GM18511 (cell line): ENCODE data around the gene STX1A.
A peak's percentile ranks its signal among the peaks of the same experiment; 100 is the strongest.
"Not testable (repeated sequence)": the region's sequence is repeated elsewhere in the genome, so short reads cannot be mapped to it uniquely, and the experiment has no call there.

ENCODE experiments used
- ATAC-seq: cut with Tn5 transposase; IDR thresholded peaks from one replicate; pipeline ENCODE4 v1.9.1; 2021; ENCODE audit warnings: mild to moderate bottlenecking, moderate library complexity; ENCODE audit not compliant: unreplicated experiment

Gene STX1A

DNA sequence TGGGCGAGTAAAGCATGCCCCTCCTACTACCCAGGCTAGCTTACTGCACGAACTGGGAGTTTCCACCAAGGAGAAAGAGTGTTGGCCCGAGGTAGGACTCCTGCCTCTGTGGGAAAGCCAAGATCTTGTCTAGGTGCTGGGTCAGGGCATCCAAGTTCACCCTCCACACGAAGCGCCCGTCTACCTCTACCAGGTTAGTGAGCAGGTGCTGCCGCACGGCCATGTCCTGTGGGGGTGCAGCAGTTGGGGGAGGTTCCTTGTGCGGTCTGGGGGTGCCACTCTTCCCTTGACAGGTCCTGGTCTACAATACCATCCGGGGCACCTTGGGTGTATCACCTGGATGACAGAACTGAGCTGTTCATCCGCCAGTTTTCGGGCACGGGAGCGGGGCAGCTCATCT lies 17.4 kb upstream of the STX1A start:
- no peak for ATAC-seq

DNA sequence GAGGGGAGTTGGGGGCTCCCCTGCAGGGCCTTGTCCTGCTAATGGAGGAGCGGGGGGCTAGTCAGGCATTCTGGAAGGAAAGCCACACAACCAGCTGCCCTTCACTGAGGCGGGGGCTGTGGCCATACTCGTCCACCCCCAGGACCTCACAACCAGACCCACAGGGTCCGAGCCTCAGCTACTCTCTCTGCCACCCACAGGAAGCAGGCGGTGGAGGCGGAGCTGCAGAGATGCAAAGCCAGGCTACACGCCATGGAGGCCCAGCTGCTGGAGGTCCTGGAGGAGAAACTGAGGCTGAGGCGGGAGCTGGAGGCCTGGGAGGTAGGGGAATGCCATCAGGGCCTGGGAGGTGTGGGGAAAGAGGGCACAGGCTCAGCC lies 16.0 kb upstream of the STX1A start:
- ATAC-seq: no peak

DNA sequence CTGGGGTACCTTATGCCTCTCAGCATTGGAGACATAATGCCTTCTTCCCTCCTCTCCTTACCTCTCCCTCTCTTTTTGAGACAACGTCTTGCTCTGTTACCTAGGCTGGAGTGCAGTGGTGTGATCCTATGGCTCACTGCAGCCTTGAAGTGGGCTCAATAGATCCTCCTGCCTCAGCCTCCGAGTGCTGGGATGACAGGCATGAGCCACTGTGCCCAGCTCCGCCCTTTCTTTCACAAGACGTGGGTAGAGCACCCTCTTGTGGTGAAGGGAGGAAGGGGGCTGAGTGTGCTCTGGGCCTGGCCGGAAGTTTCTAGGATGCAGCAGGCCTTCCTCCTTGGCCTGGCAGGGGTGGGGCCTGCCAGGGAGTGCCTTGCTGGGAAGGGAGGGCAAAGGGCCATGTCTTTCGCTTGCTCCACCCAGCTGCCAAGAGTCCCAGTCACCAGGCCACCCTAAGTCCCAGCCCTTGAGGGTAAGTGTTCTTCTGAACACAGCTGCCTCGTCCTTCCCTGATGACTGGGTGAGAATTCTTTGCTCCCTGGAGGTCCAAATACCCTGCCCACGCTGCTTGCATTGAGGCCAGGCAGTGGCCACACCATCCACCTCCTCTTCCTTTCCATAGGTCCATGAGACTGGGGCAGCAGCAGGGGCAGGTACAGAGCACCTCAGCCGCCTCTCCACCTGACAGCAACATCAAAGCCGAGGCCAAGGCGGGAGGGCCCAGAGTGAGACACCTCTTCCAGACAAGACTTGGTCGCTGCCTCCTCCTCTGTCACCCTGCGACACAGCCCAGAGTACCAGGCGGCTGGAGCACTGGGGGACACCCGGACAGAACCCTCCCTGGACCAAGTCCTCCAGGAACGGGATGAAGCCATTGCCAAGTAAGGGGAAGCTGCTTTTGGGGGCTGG lies 15.4 kb upstream of the STX1A start:
- peak; percentile 53 for ATAC-seq

DNA sequence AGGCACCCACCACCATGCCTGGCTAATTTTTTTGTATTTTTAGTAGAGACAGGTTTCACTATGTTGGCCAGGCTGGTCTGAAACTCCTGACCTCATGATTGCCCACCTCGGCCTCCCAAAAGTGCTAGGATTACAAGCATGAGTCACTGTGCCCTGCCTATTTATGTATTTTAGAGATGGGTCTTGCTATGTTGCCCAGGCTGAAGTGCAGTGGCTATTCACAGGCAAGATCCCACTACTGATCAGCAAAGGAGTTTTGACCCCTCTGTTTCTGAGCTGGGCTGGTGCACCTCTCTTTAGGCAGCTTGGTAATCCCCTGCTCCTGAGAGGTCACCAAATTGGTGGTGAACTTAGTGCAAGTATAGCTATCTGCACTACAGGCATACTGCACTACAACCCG lies 12.9 kb upstream of the STX1A start:
- ATAC-seq: no peak

DNA sequence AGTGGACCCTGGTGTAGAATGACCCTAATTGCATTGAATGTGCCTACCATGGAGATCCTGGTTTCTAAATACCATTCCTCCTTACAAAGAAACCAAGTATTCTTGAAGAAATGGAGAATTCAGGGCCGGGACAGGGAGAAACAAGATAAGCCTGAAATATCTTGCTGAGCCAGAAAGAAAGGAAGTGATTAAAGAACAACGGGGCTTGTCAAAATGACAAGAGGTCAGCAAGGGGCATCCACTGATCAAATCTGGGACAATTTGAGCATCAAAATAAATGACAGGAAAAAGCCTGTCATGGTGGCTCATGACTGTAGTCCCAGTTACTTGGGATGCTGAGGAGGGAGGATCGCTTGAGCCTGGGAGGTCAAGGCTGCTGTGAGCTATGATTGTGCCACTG lies 11.0 kb upstream of the STX1A start:
- ATAC-seq: no peak

DNA sequence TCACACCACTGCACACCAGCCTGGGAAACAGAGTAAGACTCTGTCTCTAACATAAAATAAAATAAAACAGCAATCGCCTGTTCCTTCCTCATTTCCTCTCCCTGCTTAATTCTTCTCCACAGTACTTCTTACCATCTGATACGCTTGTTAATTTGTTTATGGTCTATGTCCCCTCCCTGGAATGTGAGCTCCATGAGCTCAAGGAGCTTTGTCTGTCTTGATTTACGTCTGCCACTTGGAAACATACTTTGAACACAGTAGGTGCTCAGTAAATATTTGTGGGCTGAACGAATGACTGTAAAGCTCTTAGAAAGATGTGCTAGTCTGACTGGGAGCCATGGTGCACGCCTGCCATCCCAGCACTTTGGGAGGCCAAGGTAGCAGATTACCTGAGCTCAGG lies 9.1 kb upstream of the STX1A start:
- no peak for ATAC-seq

DNA sequence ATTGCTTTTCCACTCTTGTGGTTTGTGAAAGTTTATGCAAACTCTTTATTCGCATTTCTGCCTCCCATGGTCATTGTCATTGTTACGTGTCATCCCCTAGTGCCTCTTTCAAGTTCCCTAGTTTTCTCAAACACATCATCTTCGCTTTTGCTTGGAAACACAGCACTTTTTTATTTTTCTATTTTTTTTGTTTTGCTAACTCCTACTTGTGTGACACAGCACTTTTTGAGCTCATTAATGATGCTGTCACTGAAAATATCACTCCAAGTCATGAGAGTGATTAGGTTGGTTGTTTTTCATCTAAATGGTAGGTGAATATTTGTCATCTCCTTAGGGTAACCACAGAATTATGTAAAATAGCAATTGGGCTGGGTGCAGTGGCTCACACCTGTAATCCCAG lies 8.5 kb upstream of the STX1A start:
- ATAC-seq: no peak

DNA sequence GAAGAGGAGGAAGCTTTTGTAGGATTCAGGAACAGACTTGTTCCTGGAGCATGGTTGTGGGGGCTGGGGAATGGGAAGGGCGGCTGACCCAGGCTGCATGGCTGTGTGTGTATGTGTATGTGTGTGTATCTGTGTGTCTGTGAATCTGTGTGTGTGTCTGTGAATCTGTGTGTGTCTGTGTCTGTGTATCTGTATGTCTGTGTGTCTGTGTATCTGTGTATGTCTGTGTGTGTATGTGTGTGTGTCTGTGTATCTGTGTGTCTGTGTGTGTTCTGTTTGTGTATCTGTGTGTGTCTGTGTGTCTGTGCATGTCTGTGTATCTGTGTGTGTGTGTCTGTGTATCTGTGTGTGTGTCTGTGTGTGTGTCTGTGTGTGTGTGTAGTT lies 6.6 kb upstream of the STX1A start:
- ATAC-seq: peak; percentile 20

DNA sequence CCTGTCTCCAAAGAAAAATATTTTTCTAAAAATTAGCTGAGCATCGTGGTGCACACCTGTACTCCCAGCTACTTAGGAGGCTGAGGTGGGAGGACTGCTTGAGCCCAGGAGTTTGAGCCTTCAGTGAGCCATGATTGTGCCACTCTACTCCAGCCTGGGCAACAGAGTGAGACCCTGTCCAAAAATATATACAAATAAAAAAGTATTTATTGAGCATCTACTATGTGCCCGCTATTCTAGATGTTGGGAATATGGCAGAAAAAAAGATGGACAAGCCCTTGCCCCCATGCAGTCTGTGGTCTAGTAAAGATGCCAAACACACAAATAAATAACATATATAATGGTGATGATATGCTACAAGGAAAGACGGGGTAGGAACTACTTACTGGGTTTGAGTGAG lies 4.3 kb upstream of the STX1A start:
- ATAC-seq: no peak

DNA sequence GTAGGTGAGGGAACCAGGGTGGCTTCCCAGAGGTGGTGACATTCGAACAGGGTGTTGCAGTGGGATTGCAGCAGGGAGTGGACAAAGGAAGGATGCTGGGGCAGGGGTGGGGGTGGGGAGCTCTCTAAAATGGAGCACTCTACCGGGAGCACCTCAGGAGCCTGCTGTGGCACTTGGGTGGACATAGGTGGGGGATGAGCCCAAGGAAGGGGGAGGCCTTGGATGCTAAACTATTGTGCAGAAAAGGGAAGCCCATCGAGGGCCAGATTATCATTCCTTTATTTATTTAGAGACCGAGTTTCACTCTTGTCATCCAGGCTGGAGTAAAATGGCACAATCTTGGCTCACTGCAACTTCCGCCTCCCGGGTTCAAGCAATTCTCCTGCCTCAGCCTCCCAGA lies 3.3 kb upstream of the STX1A start:
- no peak for ATAC-seq

DNA sequence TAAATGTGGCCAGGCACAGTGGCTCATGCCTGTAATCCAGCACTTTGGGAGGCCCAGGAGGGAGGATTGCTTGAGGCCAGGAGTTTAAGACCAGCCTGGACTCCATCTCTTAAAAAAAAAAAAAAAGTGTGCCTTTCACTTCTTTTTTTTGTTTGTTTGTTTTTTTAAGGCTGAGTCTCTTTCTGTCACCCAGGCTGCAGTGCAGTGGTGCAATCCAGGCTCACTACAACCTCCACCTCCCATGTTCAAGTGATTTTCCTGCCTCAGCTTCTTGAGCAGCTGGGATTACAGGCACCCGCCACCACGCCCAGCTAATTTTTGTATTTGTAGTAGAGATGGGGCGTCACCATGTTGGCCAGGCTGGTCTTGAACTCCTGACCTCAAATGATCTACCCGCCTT lies 2.7 kb upstream of the STX1A start:
- ATAC-seq: not testable (repeated sequence)

DNA sequence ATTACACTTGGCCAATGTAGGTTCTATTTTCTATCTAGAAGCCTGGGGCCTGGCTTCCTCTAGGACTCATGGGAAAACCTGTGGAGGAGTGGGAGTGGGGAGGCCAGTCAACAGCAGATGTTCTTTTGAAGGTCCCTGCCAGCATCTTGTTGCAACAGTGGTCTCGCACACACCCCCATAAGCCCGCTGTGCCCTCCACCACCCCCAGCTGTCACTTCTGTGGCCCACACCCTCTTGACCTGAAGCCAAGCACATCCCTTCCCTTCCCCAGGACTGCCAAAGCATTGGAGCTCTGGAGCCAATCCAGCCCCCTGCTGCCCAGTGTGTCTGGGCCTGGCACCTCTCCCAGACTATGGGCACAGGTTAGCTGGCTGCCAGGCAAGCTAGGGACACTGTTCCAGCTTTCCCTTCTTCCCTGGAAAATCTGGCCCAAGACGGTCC lies 1.9 kb upstream of the STX1A start:
- ATAC-seq: no peak

DNA sequence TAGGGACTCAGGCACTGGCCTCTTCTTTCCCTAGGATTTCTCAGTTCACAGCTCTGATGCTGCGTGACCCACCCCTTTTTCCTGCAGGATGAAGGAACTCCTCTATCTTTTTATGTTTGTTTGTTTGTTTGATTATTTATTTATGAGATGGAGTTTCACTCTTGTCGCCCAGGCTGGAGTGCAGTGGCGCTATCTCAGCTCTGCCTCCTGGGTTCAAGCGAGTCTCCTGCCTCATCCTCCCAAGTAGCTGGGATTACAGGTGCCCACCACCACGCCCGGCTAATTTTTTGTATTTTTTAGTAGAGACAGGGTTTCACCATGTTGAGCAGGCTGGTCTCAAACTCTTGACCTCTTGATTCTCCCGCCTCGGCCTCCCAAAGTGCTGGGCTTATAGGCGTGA lies 974 bp upstream of the STX1A start:
- not testable (repeated sequence) for ATAC-seq

DNA sequence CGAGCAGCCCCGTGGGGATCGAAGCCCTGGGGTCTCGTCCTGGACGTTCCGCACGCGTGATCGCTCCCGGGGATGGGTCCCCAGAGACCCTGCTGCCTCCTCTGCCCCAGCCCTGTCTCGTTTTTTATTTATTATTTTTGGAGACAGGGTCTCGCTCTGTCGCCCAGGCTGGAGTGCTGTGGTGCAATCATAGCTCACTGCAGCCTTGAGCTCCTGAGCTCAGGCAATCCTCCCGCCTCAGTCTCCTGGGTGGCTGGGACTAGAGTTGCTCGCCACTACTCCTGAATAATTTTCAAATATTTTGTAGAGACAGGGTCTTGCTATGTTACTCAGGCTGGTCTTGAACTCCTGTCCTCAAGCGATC lies 319 bp upstream of the STX1A start:
- peak; percentile 13 for ATAC-seq

DNA sequence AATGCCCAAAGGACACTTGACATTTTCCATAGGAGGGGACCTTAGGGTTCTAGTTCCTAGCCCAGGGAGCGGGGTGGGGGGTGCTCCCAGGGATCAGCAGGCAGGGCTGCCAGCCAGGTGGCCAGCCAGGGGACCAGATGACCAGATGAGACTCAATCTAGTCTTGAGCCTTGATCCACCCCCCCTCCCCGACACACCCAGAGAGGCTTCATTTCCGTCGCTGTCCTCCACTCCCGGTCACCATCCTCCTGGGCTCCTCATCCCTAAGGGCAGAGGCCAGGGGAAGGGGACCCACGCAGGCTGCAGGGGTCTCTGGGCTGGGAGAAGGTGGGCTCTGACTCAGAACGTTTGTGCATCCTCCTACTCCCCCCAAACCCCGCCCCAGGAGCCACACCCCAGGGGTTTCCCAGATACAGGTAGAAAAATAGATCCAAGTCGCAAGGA lies 1.0 kb downstream of the STX1A start:
- ATAC-seq: no peak

DNA sequence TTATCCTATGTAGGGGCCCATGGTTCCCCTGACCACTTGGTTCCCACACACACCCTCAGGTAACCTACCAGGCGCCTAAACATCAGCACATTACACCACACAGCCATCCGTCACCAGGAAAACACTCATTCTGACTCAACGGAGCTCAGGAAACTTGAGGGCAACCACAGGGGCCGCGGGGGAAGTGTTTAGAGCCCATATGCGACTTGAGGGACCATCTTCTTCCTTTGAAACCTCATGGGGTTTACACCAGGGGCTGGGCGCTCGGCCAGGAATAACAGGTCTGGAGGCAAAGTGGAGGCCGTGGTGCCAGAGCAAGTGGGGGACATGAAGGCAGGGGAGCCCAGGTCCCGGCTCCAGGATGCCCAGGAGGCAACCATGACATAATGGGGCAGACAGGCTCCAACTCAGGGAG lies 1.5 kb downstream of the STX1A start:
- peak; percentile 43 for ATAC-seq

DNA sequence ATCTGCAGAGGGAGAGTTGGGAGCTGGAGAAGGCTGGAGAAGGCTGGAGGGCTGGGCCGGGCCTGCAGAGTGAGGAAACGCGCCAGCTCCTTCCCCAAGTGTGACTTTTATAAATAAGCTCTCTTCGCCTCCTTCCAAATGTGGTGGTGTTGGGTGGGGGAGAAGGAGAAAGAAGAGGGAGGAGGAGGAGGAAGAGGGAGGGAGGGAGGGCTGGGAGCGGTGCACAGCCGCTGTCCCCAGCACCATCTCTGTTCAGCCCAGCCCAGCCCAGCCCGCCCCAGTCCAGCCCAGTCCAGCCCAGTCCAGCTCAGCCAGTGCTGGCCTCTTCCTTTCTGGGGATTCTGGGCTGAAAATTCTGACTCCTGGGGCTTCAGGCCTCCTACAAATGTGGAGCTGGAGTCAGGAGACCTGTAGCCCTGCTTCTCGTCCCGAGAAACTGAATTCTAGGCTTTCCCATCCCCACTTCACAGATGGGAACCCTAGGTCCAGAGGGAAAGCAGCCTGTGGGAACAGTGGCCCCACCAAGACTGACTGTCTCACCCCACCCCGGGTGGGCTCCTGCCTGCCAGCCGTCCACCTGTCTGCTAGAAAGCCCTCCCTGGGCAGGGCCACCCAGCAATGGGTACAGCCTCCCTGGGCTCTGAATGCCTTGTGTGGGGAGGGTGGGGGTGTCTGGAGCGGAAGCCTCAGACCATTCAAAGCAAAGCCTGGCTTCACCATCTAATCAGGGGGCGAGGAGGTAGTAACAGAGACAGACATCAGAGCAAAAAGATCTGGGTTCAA lies 2.3 kb downstream of the STX1A start:
- ATAC-seq: no peak

DNA sequence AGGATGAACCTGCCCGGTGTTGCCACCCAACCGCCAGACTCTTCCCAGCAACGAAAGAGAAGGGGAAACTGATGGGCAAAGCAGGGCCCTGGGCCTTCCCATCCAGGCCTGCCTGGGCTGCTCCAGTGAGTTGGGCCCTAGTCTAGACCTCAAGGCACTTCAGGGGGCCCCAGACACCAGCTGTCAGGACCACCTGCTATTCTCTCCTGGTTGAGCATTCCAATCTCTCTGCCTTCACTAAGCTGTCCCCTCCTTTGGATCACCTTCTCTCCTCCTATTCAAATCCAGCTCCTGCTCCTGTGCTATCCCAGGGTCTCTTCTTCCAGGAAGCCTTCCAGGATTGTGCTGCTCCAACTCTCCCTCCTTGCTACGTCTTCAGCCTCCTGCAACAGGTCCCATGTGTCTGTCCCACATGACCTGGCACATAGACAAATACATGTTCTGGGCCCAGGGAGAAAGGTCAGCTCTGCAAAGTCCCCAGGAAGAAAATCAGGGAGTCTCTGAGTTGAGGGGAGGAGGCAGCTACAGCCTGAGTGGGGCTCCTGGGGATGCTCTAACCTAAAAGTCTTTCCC lies 3.1 kb downstream of the STX1A start:
- ATAC-seq: no peak

DNA sequence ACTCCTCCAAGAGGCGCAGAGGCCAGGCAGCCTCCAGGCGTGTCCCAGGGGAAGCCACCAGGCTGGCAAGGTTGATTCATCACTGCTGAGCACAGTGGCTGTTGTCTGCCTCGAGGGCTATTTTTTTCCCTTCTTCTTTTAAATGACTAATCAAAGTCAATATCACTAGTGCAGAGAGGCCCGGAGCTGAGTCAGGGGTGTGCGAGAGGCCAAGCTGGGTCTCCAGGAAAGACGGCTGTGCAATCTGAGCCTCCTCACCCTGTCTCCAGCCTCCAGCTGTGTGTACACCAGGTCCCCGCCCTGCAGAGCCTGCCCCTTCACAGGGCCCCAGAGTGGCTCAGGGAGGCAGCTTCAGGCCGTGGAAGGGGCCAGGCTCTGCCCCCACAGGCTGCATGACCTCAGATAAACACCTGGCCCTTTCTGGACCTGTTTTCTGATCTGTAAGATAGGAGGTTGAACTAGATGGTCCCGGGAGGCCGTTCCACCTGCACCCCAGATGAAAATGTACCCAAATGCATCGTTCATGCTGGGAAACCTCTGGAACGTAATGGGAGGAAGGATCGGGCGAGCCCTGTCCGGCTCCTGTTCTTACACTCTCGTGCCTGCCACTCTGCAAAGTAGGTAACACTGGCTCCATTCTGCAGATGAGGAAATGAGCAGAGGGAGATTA lies 3.7 kb downstream of the STX1A start:
- peak; percentile 32 for ATAC-seq

DNA sequence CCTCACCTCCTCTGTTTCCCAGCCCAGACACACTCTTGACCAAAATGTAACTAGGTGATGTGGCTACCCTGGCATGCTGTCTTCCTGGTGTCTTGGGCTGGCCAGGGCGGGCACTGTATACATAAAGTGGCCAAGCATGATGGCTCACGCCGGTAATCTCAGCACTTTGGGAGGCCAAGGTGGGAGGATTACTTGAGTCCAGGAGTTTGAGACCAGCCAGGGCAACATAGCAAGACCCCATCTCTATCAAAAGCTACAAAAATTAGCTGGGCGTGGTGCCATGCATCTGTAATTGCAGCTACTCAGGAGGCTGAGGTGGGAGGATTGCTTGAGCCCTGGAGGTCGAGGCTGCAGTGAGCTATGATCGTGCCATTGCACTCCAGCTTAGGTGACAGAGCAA lies 6.2 kb downstream of the STX1A start:
- ATAC-seq: not testable (repeated sequence)

DNA sequence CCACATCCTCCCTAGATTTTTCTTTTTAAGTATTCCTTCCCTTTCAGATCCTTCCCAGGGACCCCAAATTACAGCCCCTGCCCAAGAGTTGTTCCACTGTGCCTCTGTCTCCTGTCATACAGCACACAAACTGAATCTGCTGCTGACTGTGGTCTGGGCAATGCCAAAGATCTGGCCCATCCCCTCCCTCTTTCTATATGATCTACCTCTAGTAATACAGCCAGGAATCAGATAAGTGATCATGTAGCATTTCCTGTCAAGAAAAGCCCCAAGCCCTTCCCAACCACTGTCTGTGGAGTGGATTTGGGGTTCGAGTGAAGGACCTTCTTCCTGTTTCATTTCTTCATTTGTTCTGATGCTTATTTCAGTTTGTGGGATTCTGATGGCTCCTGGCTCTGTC lies 6.7 kb downstream of the STX1A start:
- no peak for ATAC-seq
